Measurements from ENCODE around the gene ANTKMT.

Gene ANTKMT

DNA sequence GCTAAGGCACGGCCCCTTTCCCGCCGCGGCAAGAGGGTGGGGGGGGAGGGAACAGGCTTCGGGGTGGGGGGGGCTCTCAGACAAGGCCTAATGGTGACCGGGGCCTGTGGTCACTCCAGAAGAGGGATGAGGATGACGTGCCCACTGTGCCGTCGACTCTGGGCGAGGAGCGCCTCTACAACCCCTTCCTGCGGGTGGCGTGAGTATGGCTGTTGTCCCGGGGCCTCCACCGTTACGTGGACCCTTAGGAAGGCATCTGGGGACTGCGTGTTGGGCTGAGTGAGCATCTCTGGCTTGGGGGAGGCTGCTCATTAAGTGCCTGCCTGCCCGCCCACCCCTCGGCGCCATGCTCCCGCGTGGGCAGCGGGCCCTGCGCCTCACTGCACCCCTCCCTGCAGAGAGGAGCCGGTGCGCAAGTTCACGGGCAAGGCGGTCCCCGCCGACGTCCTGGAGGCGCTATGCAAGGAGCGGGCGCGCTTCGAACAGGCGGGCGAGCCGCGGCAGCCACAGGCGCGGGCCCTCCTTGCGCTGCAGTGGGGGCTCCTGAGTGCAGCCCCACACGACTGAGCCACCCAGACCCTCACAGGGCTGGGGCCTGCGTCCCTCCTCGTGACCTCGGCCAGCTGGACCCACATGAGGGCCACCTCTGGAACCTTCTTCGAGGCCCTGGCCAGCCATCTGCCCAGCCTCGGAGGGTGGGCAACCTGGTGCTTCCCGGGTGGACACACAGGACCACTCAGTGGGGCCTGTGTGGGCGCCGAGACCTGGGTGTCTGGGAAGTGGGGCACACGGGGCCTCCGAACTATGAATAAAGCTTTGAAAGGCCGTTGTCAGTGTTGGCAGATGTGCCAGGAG, 8.2 kb downstream of the ANTKMT start:
- H3K9me3 ChIP-seq (ENCODE audit: control insufficient read depth, insufficient read depth, low read length), result no peaks in the 10 kb centered on the region
- H3K36me3 ChIP-seq (ENCODE audit: control insufficient read depth, insufficient read depth, low read length), result peaks cover 19% of the 10 kb centered on the region
- H3K4me1 ChIP-seq (ENCODE audit: control insufficient read depth, insufficient read depth, low read length), result peaks cover 2% of the 10 kb centered on the region
- H3K9ac ChIP-seq (ENCODE audit: low read depth, low read length), result peak overlapping the region; percentile 24
- H3K4me3 ChIP-seq (ENCODE audit: low read depth, low read length), result peak overlapping the region; percentile 58
- H3K27me3 ChIP-seq (ENCODE audit: control insufficient read depth, insufficient read depth, low read length), result peaks cover 8% of the 10 kb centered on the region

DNA sequence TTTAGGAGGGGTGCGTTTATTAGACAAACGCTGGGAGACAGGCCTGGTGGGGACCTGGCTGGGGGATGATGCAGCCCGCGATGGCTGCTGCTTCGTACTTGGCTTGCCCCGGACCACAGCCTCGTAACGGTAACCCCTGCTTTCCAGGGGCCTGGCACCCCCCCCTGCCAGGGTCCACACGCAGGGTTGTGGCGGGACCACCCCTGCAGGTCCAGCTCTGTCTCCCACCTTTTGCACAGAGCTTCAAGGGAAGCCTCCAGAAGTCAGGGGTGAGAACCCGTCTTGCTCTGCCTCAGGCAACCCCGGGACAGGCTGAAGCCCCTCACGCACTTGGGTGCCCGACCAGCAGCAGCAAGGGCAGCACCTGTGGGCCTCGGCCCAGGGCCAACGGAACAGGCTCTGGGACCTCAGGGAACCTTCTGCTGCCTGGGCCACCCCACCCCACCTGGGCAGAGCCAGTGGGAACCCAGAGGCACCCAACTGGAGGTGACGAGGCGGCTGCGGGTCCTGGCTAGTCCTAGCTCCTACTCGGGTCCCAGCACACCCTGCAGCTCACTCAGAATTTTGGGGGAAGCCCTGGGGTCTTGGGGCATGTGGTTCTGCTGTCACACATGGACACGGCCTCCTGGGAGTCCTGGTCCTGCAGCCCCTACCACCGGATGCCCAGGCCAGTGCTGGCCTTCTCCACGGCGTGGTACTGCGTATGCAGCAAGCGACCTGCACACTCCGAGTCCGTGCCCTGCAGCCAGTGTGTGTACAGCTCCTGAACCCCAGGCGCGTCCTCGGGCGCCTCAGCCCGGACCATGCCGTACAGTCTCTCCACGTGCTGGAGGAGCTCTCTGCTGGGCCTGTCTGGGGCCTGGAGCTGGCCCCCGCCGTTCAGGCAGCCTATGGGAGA, 9.1 kb downstream of the ANTKMT start:
- Histone ChIP-seq H3K4me1 (ENCODE audit: control insufficient read depth, insufficient read depth, low read length) (peaks cover 2% of the 10 kb centered on the region), H3K4me3 (ENCODE audit: low read depth, low read length) (no peak overlapping the region), H3K27me3 (ENCODE audit: control insufficient read depth, insufficient read depth, low read length) (peaks cover 8% of the 10 kb centered on the region), H3K36me3 (ENCODE audit: control insufficient read depth, insufficient read depth, low read length) (peaks cover 28% of the 10 kb centered on the region), H3K9ac (ENCODE audit: low read depth, low read length) (no peak overlapping the region), H3K9me3 (ENCODE audit: control insufficient read depth, insufficient read depth, low read length) (no peaks in the 10 kb centered on the region)

DNA sequence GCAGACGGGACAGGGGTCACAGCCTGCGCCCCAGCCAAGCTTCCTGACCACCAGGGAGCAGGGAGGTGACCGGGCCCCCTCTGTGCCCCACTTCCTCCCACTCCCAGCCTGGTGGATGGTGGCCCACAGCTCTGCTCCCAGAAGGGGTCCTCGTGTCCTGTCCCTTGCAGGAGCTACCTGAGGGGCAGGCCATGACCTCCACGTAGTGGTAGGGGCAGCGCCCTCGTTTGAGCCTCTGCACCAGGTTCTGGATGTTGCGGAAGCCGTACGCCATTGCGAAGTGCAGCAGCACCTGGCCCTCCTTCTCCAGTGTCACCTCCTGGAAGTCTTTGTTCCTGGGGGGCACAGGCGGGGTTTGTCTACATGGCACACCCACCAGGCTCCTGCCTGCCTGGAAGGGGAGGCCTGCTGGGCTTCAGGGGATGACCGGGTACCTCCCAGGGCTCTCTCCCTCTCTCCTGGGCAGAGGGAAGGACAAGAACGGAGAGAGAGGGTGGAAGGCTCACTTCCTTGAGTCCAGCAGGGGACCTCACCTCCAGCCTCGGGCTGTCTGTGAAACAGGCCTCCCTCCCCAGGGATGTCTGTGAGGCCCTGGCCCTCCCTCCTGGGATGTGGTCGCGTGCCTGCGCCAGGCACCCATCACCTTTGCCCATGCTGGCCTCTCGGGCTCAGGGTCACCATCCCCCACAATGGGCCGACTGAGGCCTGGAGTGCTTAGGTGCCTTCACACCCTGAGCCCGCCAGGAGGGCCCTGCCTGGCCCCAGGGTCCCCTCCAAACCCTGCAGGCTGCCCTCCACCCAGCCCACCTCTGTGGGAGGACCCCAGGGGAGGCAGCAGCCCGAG, 9.9 kb downstream of the ANTKMT start:
- Histone ChIP-seq H3K36me3 (ENCODE audit: control insufficient read depth, insufficient read depth, low read length) (peaks cover 35% of the 10 kb centered on the region), H3K9ac (ENCODE audit: low read depth, low read length) (no peak overlapping the region), H3K4me1 (ENCODE audit: control insufficient read depth, insufficient read depth, low read length) (peaks cover 2% of the 10 kb centered on the region), H3K27me3 (ENCODE audit: control insufficient read depth, insufficient read depth, low read length) (peaks cover 3% of the 10 kb centered on the region), H3K9me3 (ENCODE audit: control insufficient read depth, insufficient read depth, low read length) (no peaks in the 10 kb centered on the region), H3K4me3 (ENCODE audit: low read depth, low read length) (no peak overlapping the region)

DNA sequence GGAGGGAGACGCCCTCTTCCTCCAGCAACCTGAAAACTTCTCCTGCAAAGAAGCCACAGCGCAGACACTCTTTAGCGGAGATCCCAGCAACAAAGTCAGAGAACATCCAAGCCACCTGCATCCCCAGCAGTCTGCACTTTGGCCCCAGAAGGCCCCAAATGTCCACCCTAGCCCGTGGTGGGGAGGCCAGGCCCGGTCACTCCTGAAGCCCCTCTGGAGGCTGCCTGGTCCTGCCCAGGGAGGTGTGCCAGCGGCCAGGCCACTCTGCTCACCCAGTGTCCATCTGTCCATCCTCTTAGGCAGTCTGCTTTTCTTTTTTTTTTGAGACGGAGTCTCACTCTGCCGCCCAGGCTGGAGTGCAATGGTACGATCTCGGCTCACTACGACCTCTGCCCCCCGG, 11.4 kb downstream of the ANTKMT start:
- H3K36me3 ChIP-seq (ENCODE audit: control insufficient read depth, insufficient read depth, low read length), result peaks cover 41% of the 10 kb centered on the region

DNA sequence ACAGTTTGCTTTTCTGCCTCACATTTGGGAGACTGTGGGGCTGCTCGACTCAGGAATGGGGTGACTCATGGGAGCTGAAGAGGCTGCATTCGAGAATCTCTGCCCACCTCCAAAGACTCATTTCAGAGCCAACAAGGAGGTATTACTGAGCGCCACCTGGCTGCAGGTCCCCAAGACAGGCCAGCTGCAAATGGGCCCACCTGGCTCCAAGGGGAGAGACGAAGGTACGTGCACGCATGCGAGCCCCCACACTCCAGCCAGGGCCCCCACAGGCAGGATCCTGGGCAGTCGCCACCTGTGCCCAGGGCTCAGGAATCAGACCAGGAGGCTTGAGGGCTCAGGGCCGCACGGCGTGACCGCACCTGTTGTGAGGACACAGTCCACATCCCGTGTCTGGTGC, 12.0 kb downstream of the ANTKMT start:
- H3K4me3 ChIP-seq (ENCODE audit: low read depth, low read length), result no peak overlapping the region
- H3K4me1 ChIP-seq (ENCODE audit: control insufficient read depth, insufficient read depth, low read length), result no peaks in the 10 kb centered on the region
- H3K9me3 ChIP-seq (ENCODE audit: control insufficient read depth, insufficient read depth, low read length), result no peaks in the 10 kb centered on the region
- H3K36me3 ChIP-seq (ENCODE audit: control insufficient read depth, insufficient read depth, low read length), result peaks cover 41% of the 10 kb centered on the region
- no peaks in the 10 kb centered on the region for H3K27me3 ChIP-seq (ENCODE audit: control insufficient read depth, insufficient read depth, low read length)
- no peak overlapping the region for H3K9ac ChIP-seq (ENCODE audit: low read depth, low read length)

More for the DNA sequence above, 11.4 kb downstream of the ANTKMT start:
- Histone ChIP-seq H3K27me3 (ENCODE audit: control insufficient read depth, insufficient read depth, low read length) (no peaks in the 10 kb centered on the region), H3K4me1 (ENCODE audit: control insufficient read depth, insufficient read depth, low read length) (no peaks in the 10 kb centered on the region), H3K9me3 (ENCODE audit: control insufficient read depth, insufficient read depth, low read length) (no peaks in the 10 kb centered on the region), H3K9ac (ENCODE audit: low read depth, low read length) (no peak overlapping the region), H3K4me3 (ENCODE audit: low read depth, low read length) (no peak overlapping the region)

- Histone ChIP-seq H3K4me1 (ENCODE audit: control insufficient read depth, insufficient read depth, low read length) (no peaks in the 10 kb centered on the region), H3K4me3 (ENCODE audit: low read depth, low read length) (no peak overlapping the region), H3K9me3 (ENCODE audit: control insufficient read depth, insufficient read depth, low read length) (no peaks in the 10 kb centered on the region), H3K27me3 (ENCODE audit: control insufficient read depth, insufficient read depth, low read length) (no peaks in the 10 kb centered on the region), H3K9ac (ENCODE audit: low read depth, low read length) (no peak overlapping the region), H3K36me3 (ENCODE audit: control insufficient read depth, insufficient read depth, low read length) (peaks cover 41% of the 10 kb centered on the region)
Observed at GRCh38 chr16:733382-734207, 12.6 kb downstream of the ANTKMT start.

GRCh38 chr16:734208-734980, 13.4 kb downstream of the ANTKMT start:
- H3K9ac ChIP-seq (ENCODE audit: low read depth, low read length), result no peak overlapping the region
- H3K4me3 ChIP-seq (ENCODE audit: low read depth, low read length), result no peak overlapping the region
- H3K27me3 ChIP-seq (ENCODE audit: control insufficient read depth, insufficient read depth, low read length), result no peaks in the 10 kb centered on the region
- H3K9me3 ChIP-seq (ENCODE audit: control insufficient read depth, insufficient read depth, low read length), result no peaks in the 10 kb centered on the region
- peaks cover 41% of the 10 kb centered on the region for H3K36me3 ChIP-seq (ENCODE audit: control insufficient read depth, insufficient read depth, low read length)
- no peaks in the 10 kb centered on the region for H3K4me1 ChIP-seq (ENCODE audit: control insufficient read depth, insufficient read depth, low read length)

DNA sequence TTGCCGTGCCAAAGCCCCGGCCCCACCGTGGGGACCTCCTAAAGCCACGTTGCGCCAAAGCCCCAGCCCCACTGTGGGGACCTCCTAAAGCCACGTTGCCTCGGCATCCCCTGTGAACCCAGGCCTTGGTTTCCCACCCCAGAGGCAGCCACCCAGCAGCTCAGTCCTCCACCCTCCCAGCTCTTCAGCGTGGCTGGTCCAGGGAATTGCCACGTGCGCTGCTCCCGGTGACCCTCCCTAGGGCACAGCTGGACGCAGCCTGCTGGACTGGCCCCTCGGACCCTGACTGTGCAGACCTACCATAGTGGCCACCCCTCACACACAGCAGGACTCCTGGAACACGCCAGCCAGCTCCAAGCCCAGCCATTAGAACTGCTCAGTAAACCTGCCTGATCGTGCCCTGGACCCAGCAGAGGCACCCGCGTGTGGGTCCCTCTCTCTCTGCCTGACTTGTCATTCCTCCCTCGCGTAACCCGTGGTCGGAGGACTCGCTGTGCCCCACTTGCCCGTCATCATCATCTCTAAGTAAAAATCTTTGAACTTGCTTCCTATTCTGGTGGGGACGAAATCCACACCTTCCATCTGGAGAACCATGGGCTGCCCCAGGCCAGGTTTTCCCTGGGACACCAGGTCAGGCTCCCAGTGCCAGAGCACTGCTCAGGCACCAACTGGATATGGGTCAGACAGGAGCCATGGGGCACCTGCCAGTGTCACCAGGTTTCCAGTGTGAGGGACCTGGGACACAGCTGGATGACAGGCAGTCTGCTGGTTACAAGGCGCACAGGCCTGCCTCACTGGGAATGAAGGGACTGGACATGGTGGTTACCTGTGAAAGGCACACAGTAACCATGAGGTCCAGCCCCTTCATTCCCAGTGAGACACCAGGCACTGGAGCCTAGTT, 14.3 kb downstream of the ANTKMT start:
- no peaks in the 10 kb centered on the region for H3K9me3 ChIP-seq (ENCODE audit: control insufficient read depth, insufficient read depth, low read length)
- no peaks in the 10 kb centered on the region for H3K27me3 ChIP-seq (ENCODE audit: control insufficient read depth, insufficient read depth, low read length)
- no peak overlapping the region for H3K9ac ChIP-seq (ENCODE audit: low read depth, low read length)
- H3K4me3 ChIP-seq (ENCODE audit: low read depth, low read length), result no peak overlapping the region
- peaks cover 41% of the 10 kb centered on the region for H3K36me3 ChIP-seq (ENCODE audit: control insufficient read depth, insufficient read depth, low read length)
- peaks cover 3% of the 10 kb centered on the region for H3K4me1 ChIP-seq (ENCODE audit: control insufficient read depth, insufficient read depth, low read length)

GRCh38 chr16:735982-736453, 15.1 kb downstream of the ANTKMT start:
- Histone ChIP-seq H3K27me3 (ENCODE audit: control insufficient read depth, insufficient read depth, low read length) (no peaks in the 10 kb centered on the region), H3K36me3 (ENCODE audit: control insufficient read depth, insufficient read depth, low read length) (peaks cover 37% of the 10 kb centered on the region), H3K4me3 (ENCODE audit: low read depth, low read length) (no peak overlapping the region), H3K4me1 (ENCODE audit: control insufficient read depth, insufficient read depth, low read length) (peaks cover 3% of the 10 kb centered on the region), H3K9ac (ENCODE audit: low read depth, low read length) (no peak overlapping the region), H3K9me3 (ENCODE audit: control insufficient read depth, insufficient read depth, low read length) (no peaks in the 10 kb centered on the region)

Data from iPS-15b (cell line).